Measurements from ENCODE around the gene DENND1B. TPM values are rescaled to one million over a fixed set of nuclear protein-coding genes. Genes with fewer than 3 reads are reported as not detected.
A peak's percentile ranks its signal among the peaks of the same experiment; 100 is the strongest.

DENND1B gene
- total and polyA plus RNA-seq, 4 experiments from 2014 or later, result 12.5 to 26.3 (median 22.5) TPM

DNA sequence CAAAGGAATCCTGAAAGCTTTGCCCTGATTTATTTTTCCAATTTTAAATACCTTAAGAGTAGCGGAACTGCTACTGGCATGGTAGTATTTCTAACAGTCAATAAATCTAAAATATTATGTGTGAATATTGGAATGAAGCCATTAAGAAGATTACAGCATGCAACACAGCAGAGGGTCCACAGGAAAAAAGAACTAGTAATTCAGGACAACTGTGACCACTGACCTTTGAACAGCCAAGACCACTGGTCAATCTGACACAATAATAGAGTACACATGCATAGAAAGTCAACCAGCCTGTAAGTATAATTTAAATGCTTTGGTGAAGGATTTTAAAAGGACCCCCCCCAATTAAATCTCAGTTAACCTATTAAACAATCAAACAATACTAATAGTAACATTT, 171.0 kb downstream of the DENND1B start:
- no peaks in the 10 kb centered on the region for H3K27me3 ChIP-seq (ENCODE audit: insufficient read depth, low read length)
- intact Hi-C loops (cut with micrococcal nuclease), result no loop called here
- Mint-ChIP-seq H3K4me1 (no peaks in the 10 kb centered on the region), H3K27ac (no peak overlapping the region), H3K4me3 (no peak overlapping the region), H3K9me3 (no peaks in the 10 kb centered on the region), H3K27me3 (no peaks in the 10 kb centered on the region), H3K36me3 (peaks cover 10 to 22% of the 10 kb centered on the region in 2 donors)
- H3K9me3 ChIP-seq (ENCODE audit: control insufficient read depth in 1 of 2, low read length in 2 of 2), result no peaks in the 10 kb centered on the region
- H3K36me3 ChIP-seq (ENCODE audit: insufficient read depth, low read length), result no peaks in the 10 kb centered on the region
- no peak overlapping the region for H3K27ac ChIP-seq (ENCODE audit: low read depth, low read length)
- CTCF ChIA-PET (ENCODE audit: partially characterized antibody), result interaction anchor here (0.9 kb wide), 1 partner anchor 265 kb away, joined by 4 read pairs; no protein-coding TSS in a partner anchor
- POLR2A ChIA-PET (ENCODE audit: partially characterized antibody), result no interaction called here
- DNase-seq, result no peak
- H3K4me1 ChIP-seq (ENCODE audit: insufficient read depth, low read length), result no peaks in the 10 kb centered on the region
- H3K4me3 ChIP-seq (ENCODE audit: low read length in 2 of 2), result no peak overlapping the region

DNA sequence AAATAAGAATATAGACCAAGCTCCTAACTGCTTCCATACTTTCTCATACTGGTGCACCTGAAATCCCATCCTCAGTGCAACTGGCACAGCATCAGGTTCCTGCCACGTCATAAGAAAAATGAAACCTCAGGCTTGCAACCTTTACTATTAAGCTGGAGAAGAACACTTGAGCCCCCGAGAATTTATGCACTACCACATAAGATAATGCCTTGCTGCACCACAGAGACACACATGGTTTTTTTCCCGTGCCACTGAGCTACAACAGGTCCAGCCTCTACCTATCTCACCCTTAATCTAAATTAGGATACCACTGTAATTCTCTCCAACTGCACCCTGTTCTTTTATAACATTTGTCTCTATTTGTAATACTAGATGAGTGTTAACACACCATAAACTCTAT, 174.5 kb downstream of the DENND1B start:
- Mint-ChIP-seq H3K27ac (no peak overlapping the region), H3K36me3 (peaks cover 9 to 15% of the 10 kb centered on the region in 2 donors), H3K4me1 (peaks cover 0 to 1% (median 0%) of the 10 kb centered on the region in 4 donors), H3K4me3 (no peak overlapping the region), H3K9me3 (no peaks in the 10 kb centered on the region), H3K27me3 (no peaks in the 10 kb centered on the region)
- no peaks in the 10 kb centered on the region for H3K9me3 ChIP-seq (ENCODE audit: control insufficient read depth in 1 of 2, low read length in 2 of 2)
- POLR2A ChIA-PET (ENCODE audit: partially characterized antibody), result no interaction called here
- no peak overlapping the region for H3K4me3 ChIP-seq (ENCODE audit: low read length in 2 of 2)
- intact Hi-C loops (cut with micrococcal nuclease), result no loop called here
- H3K36me3 ChIP-seq (ENCODE audit: insufficient read depth, low read length), result no peaks in the 10 kb centered on the region
- DNase-seq, result no peak
- no peaks in the 10 kb centered on the region for H3K27me3 ChIP-seq (ENCODE audit: insufficient read depth, low read length)
- H3K4me1 ChIP-seq (ENCODE audit: insufficient read depth, low read length), result no peaks in the 10 kb centered on the region
- H3K27ac ChIP-seq (ENCODE audit: low read depth, low read length), result no peak overlapping the region
- CTCF ChIA-PET (ENCODE audit: partially characterized antibody), result no interaction called here

GRCh38 chr1:197599789-197600188, 175.5 kb downstream of the DENND1B start:
- Histone ChIP-seq H3K27me3 (ENCODE audit: insufficient read depth, low read length) (no peaks in the 10 kb centered on the region), H3K36me3 (ENCODE audit: insufficient read depth, low read length) (no peaks in the 10 kb centered on the region), H3K9me3 (ENCODE audit: control insufficient read depth in 1 of 2, low read length in 2 of 2) (no peaks in the 10 kb centered on the region), H3K4me3 (ENCODE audit: low read length in 2 of 2) (no peak overlapping the region), H3K4me1 (ENCODE audit: insufficient read depth, low read length) (no peaks in the 10 kb centered on the region), H3K27ac (ENCODE audit: low read depth, low read length) (no peak overlapping the region)
- DNase-seq, result no peak
- H3K27ac Mint-ChIP-seq, result peak overlapping the region in 1 of 7 donors; percentile 40
- POLR2A ChIA-PET (ENCODE audit: partially characterized antibody), result no interaction called here
- H3K9me3 Mint-ChIP-seq, result no peaks in the 10 kb centered on the region
- H3K4me1 Mint-ChIP-seq, result peaks cover 0 to 1% (median 0%) of the 10 kb centered on the region in 4 donors
- peaks cover 15 to 22% of the 10 kb centered on the region in 2 donors for H3K36me3 Mint-ChIP-seq
- intact Hi-C loops (cut with micrococcal nuclease), result no loop called here
- no peaks in the 10 kb centered on the region for H3K27me3 Mint-ChIP-seq
- H3K4me3 Mint-ChIP-seq, result no peak overlapping the region
- CTCF ChIA-PET (ENCODE audit: partially characterized antibody), result interaction anchor here (0.6 kb wide), 1 partner anchor 14 kb away, joined by 3 read pairs; no protein-coding TSS in a partner anchor

DNA sequence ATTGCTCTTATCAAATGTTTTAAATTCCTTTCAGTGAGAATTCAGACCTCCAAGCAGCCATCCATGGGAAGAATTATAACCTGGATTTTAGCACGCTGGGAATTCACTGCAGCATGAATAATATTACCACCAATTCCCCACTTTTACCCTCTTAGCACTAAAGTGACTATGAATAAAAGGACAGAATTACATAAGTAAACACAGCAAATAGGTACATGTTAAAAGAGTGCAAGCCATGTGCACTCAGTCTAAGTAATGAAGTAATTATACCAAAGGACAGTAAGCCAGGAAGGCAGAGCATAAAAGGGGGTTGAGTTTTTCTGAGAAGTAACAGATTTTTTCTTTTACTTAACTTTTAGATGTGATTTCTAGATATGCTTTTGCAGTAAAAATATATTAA, 176.3 kb downstream of the DENND1B start:
- H3K4me3 ChIP-seq (ENCODE audit: low read length in 2 of 2), result no peak overlapping the region
- peaks cover 0 to 3% (median under 1%) of the 10 kb centered on the region in 4 donors for H3K4me1 Mint-ChIP-seq
- ChIA-PET CTCF (ENCODE audit: partially characterized antibody) (no interaction called here), POLR2A (ENCODE audit: partially characterized antibody) (no interaction called here)
- H3K36me3 ChIP-seq (ENCODE audit: insufficient read depth, low read length), result no peaks in the 10 kb centered on the region
- H3K27ac Mint-ChIP-seq, result no peak overlapping the region
- no peak overlapping the region for H3K4me3 Mint-ChIP-seq
- intact Hi-C loops (cut with micrococcal nuclease), result no loop called here
- H3K9me3 Mint-ChIP-seq, result no peaks in the 10 kb centered on the region
- no peaks in the 10 kb centered on the region for H3K4me1 ChIP-seq (ENCODE audit: insufficient read depth, low read length)
- no peaks in the 10 kb centered on the region for H3K27me3 ChIP-seq (ENCODE audit: insufficient read depth, low read length)
- no peak overlapping the region for H3K27ac ChIP-seq (ENCODE audit: low read depth, low read length)
- H3K36me3 Mint-ChIP-seq, result peaks cover 18 to 27% of the 10 kb centered on the region in 2 donors
- H3K9me3 ChIP-seq (ENCODE audit: control insufficient read depth in 1 of 2, low read length in 2 of 2), result no peaks in the 10 kb centered on the region
- no peak for DNase-seq
- H3K27me3 Mint-ChIP-seq, result no peaks in the 10 kb centered on the region

DNA sequence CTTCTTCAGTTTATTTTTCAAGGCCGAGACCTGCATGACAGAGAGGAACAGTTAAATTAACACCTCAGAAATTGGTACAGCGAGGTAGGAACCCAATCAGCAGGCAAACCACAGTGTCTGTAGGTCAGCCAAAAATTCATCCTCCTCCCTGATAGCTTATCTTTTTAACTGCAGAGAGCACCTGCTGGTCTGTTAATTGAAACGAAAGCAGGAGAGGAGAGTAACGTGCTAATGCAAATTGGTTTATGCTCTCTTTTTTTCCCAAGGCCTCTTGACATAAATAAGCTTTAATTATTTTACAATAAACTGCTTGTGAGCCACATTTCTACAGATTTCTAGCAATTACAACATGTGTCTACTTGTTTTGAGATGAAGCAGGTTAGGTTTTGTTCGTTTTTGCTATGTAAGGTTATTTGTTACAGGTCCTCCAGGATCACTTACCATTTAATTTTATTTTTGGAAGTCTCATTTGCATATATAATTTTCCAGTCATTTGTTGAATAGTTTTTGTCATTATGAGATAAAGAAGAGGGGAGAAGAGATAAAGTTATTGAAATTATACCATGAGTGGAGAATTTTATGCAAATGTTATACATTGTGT, 179.9 kb downstream of the DENND1B start:
- Histone ChIP-seq H3K4me1 (ENCODE audit: insufficient read depth, low read length) (no peaks in the 10 kb centered on the region), H3K36me3 (ENCODE audit: insufficient read depth, low read length) (no peaks in the 10 kb centered on the region), H3K9me3 (ENCODE audit: control insufficient read depth in 1 of 2, low read length in 2 of 2) (no peaks in the 10 kb centered on the region), H3K27ac (ENCODE audit: low read depth, low read length) (no peak overlapping the region), H3K4me3 (ENCODE audit: low read length in 2 of 2) (no peak overlapping the region), H3K27me3 (ENCODE audit: insufficient read depth, low read length) (no peaks in the 10 kb centered on the region)
- intact Hi-C loops (cut with micrococcal nuclease), result no loop called here
- H3K4me3 Mint-ChIP-seq, result no peak overlapping the region
- H3K36me3 Mint-ChIP-seq, result peaks cover 27 to 36% of the 10 kb centered on the region in 2 donors
- ChIA-PET POLR2A (ENCODE audit: partially characterized antibody) (no interaction called here), CTCF (ENCODE audit: partially characterized antibody) (no interaction called here)
- DNase-seq, result no peak
- H3K27ac Mint-ChIP-seq, result peak overlapping the region in 1 of 7 donors; percentile 43
- H3K9me3 Mint-ChIP-seq, result no peaks in the 10 kb centered on the region
- H3K4me1 Mint-ChIP-seq, result peaks cover 0 to 4% (median 2%) of the 10 kb centered on the region in 4 donors
- H3K27me3 Mint-ChIP-seq, result no peaks in the 10 kb centered on the region

DNA sequence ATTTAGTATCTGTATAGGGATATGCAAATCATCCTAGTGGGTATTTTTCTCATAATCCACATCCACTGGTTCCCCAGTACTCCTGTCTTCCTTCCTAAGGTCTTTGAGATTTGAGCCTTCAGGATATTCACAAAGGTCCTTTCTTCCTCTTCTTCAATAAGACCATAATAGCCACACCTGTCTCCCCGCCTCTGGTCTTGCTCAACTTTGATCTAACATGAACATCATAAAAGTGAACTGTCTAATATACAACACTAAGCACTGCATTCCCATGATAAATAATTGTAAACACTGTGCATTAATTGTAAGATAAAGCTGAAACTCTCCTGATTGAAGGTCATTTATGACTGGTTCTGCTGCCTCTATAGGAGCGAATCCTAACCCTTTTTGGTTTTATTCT, 184.6 kb downstream of the DENND1B start:
- Mint-ChIP-seq H3K27me3 (no peaks in the 10 kb centered on the region), H3K9me3 (no peaks in the 10 kb centered on the region), H3K4me1 (peaks cover 0 to 4% (median under 1%) of the 10 kb centered on the region in 4 donors), H3K4me3 (no peak overlapping the region), H3K36me3 (peaks cover 43% of the 10 kb centered on the region in 2 donors), H3K27ac (no peak overlapping the region)
- ChIA-PET CTCF (ENCODE audit: partially characterized antibody) (interaction anchor here (0.9 kb wide), 1 partner anchor 334 kb away, joined by 3 read pairs; no protein-coding TSS in a partner anchor), POLR2A (ENCODE audit: partially characterized antibody) (no interaction called here)
- H3K27ac ChIP-seq (ENCODE audit: low read depth, low read length), result no peak overlapping the region
- no peaks in the 10 kb centered on the region for H3K9me3 ChIP-seq (ENCODE audit: control insufficient read depth in 1 of 2, low read length in 2 of 2)
- H3K4me3 ChIP-seq (ENCODE audit: low read length in 2 of 2), result no peak overlapping the region
- no peak for DNase-seq
- H3K36me3 ChIP-seq (ENCODE audit: insufficient read depth, low read length), result no peaks in the 10 kb centered on the region
- intact Hi-C loops (cut with micrococcal nuclease), result no loop called here
- H3K4me1 ChIP-seq (ENCODE audit: insufficient read depth, low read length), result no peaks in the 10 kb centered on the region
- no peaks in the 10 kb centered on the region for H3K27me3 ChIP-seq (ENCODE audit: insufficient read depth, low read length)

DNA sequence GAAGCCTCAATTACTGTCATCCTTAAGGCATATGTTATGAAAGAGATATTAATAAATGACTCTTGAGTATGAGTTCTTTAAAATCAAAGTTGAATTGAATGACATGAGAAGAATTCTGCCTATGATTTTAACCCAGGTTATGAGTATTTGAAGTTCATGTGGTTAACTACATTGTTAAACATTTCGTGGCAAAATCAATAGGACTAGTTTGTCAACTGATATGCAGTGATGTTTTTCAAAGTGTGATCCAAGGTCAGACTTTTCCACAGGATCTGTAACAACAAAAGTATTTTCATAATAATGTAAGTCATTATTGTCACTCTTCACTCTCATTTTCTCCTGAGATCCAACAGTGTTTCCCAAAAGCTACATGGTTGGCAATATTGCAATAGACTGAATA, 189.5 kb downstream of the DENND1B start:
- POLR2A ChIA-PET (ENCODE audit: partially characterized antibody), result no interaction called here
- DNase-seq, result no peak

More for the DNA sequence above, 189.5 kb downstream of the DENND1B start:
- no peaks in the 10 kb centered on the region for H3K27me3 ChIP-seq (ENCODE audit: insufficient read depth, low read length)
- peaks cover 0 to 2% (median 0%) of the 10 kb centered on the region in 4 donors for H3K4me1 Mint-ChIP-seq
- H3K4me1 ChIP-seq (ENCODE audit: insufficient read depth, low read length), result no peaks in the 10 kb centered on the region
- peaks cover 4% of the 10 kb centered on the region for H3K36me3 ChIP-seq (ENCODE audit: insufficient read depth, low read length)
- H3K27me3 Mint-ChIP-seq, result no peaks in the 10 kb centered on the region
- H3K27ac Mint-ChIP-seq, result no peak overlapping the region
- H3K36me3 Mint-ChIP-seq, result peaks cover 37 to 38% of the 10 kb centered on the region in 2 donors
- no peak overlapping the region for H3K4me3 Mint-ChIP-seq
- no peak overlapping the region for H3K27ac ChIP-seq (ENCODE audit: low read depth, low read length)
- no peaks in the 10 kb centered on the region for H3K9me3 Mint-ChIP-seq
- intact Hi-C loops (cut with micrococcal nuclease), result no loop called here
- H3K9me3 ChIP-seq (ENCODE audit: control insufficient read depth in 1 of 2, low read length in 2 of 2), result no peaks in the 10 kb centered on the region
- no peak overlapping the region for H3K4me3 ChIP-seq (ENCODE audit: low read length in 2 of 2)
- CTCF ChIA-PET (ENCODE audit: partially characterized antibody), result interaction anchor here (1.6 kb wide), 1 partner anchor 21 kb away, joined by 3 read pairs; no protein-coding TSS in a partner anchor
